Fibroblast of lung (primary cell): Measurements from ENCODE around the gene HNF4A. TPM values are rescaled to one million over a fixed set of nuclear protein-coding genes. Genes with fewer than 3 reads are reported as not detected.

Experiments used
- DNase-seq, 2 donors: peaks; one replicate each; pipeline versions ENCODE4 v3.0.0 to v3.0.0-alpha.2; 2010; ENCODE audit warnings: low read depth in 2 of 2
- H2AFZ ChIP-seq: 2 replicates; pipeline ENCODE4 v1.5.1; 2012; ENCODE audit warnings: low read length, control low read depth, inconsistent platforms
- H3K27ac ChIP-seq: 2 replicates; pipeline ENCODE4 v1.5.1; 2011; ENCODE audit warnings: low read length, control low read depth; ENCODE audit not compliant: insufficient read depth
- H3K27me3 ChIP-seq: 2 replicates; pipeline ENCODE4 v1.5.1; 2011; ENCODE audit warnings: mild to moderate bottlenecking, low read length; ENCODE audit not compliant: control insufficient read depth, insufficient read depth
- H3K36me3 ChIP-seq: 2 replicates; pipeline ENCODE4 v1.5.1; 2011; ENCODE audit warnings: low read length; ENCODE audit not compliant: control insufficient read depth, insufficient read depth
- H3K4me1 ChIP-seq: 2 replicates; pipeline ENCODE4 v1.5.1; 2011; ENCODE audit warnings: low read length; ENCODE audit not compliant: control insufficient read depth, insufficient read depth; ENCODE audit errors: extremely low read depth
- H3K4me2 ChIP-seq: 2 replicates; pipeline ENCODE4 v1.5.1; 2011; ENCODE audit warnings: low read length, control low read depth; ENCODE audit not compliant: insufficient read depth; ENCODE audit errors: extremely low read depth
- H3K4me3 ChIP-seq, 4 experiments: fragments of 200-600 bp in 1 of 4; sonication (generic) in 1 of 4; replicated peaks in 1 of 4; 2 replicates each; pipeline ENCODE4 v1.5.1; 2011 to 2016; ENCODE audit warnings: low read length in 4 of 4, low read depth in 3 of 4, mild to moderate bottlenecking in 3 of 4, control low read depth in 2 of 4, inconsistent platforms in 1 of 4, mixed read lengths in 1 of 4; ENCODE audit not compliant: insufficient read depth in 1 of 4; ENCODE audit errors: control extremely low read depth in 1 of 4
- H3K79me2 ChIP-seq: 2 replicates; pipeline ENCODE4 v1.5.1; 2012; ENCODE audit warnings: mild to moderate bottlenecking, low read length, inconsistent platforms; ENCODE audit not compliant: control insufficient read depth, insufficient read depth
- H3K9ac ChIP-seq: 2 replicates; pipeline ENCODE4 v1.5.1; 2011; ENCODE audit warnings: mild to moderate bottlenecking, low read length, control low read depth; ENCODE audit not compliant: insufficient read depth
- H3K9me3 ChIP-seq: 2 replicates; pipeline ENCODE4 v1.5.1; 2012; ENCODE audit warnings: low read depth, low read length; ENCODE audit not compliant: control insufficient read depth, insufficient read depth
- H4K20me1 ChIP-seq: 2 replicates; pipeline ENCODE4 v1.5.1; 2011; ENCODE audit warnings: low read length; ENCODE audit not compliant: control insufficient read depth, insufficient read depth; ENCODE audit errors: extremely low read depth
- CTCF ChIP-seq, 2 donors: IDR thresholded peaks in 1 of 2; conservative IDR thresholded peaks in 1 of 2; 1 replicate in 1 of 2; 2 replicates in 1 of 2; pipeline ENCODE4 v1.5.1; 2011 to 2012; ENCODE audit warnings: low read length in 2 of 2, control low read depth in 1 of 2, inconsistent platforms in 1 of 2, low read depth in 1 of 2, mild to moderate bottlenecking in 1 of 2
- EZH2 ChIP-seq: IDR thresholded peaks from 2 replicates; pipeline ENCODE4 v1.5.1; 2012; ENCODE audit warnings: low read length, control low read depth, mild to moderate bottlenecking; ENCODE audit errors: missing control alignments
- polyA plus RNA-seq, 2 donors: library from polyadenylated mRNA; depleted of rRNA in 1 of 2; stranded (reverse) in 1 of 2; unstranded in 1 of 2; fragments of >200 nt; gene quantifications; 2 replicates each; pipeline ENCODE4 v1.2.1, GENCODE V29; 2011 to 2012; ENCODE audit warnings: missing spikeins in 1 of 2
- total RNA-seq: library from RNA; depleted of rRNA; stranded (reverse); fragments of >200 nt; gene quantifications from 2 replicates; pipeline ENCODE4 v1.2.1, GENCODE V29; 2014

Gene HNF4A
- total and polyA plus RNA-seq, 2 donors (not counting 1 experiment from before 2014, with no cell fraction given), result not detected

GRCh38 chr20:44456611-44457010 is 101.1 kb downstream of the HNF4A start:
- H3K4me2 ChIP-seq, result no peak overlapping the region
- H4K20me1 ChIP-seq, result no peaks in the 10 kb centered on the region

GRCh38 chr20:44457016-44457415 is 101.5 kb downstream of the HNF4A start:
- no peaks in the 10 kb centered on the region for H3K4me1 ChIP-seq
- H3K9me3 ChIP-seq, result no peaks in the 10 kb centered on the region
- H3K9ac ChIP-seq, result no peak overlapping the region
- H3K27ac ChIP-seq, result no peak overlapping the region
- DNase-seq, result no peak
- no peaks in the 10 kb centered on the region for H4K20me1 ChIP-seq
- no peaks in the 10 kb centered on the region for H3K27me3 ChIP-seq
- H3K4me3 ChIP-seq, result no peak overlapping the region
- no peak for TF ChIP-seq EZH2
- TF ChIP-seq CTCF (conservative IDR thresholded peaks at IDR 0.05 in 1 of 2, IDR thresholded peaks at IDR 0.05 in 1 of 2; ENCODE audit: low read depth in 1 of 2, low read length in 2 of 2), result no peak
- no peak overlapping the region for H2AFZ ChIP-seq
- H3K36me3 ChIP-seq, result no peaks in the 10 kb centered on the region
- H3K4me2 ChIP-seq, result no peak overlapping the region
- H3K79me2 ChIP-seq, result no peaks in the 10 kb centered on the region

More at GRCh38 chr20:44456611-44457010, 101.1 kb downstream of the HNF4A start:
- no peak overlapping the region for H3K27ac ChIP-seq
- H3K4me3 ChIP-seq, result no peak overlapping the region
- H3K79me2 ChIP-seq, result no peaks in the 10 kb centered on the region
- H2AFZ ChIP-seq, result no peak overlapping the region
- H3K36me3 ChIP-seq, result no peaks in the 10 kb centered on the region
- DNase-seq, result no peak
- H3K9ac ChIP-seq, result no peak overlapping the region
- no peaks in the 10 kb centered on the region for H3K27me3 ChIP-seq
- no peak for TF ChIP-seq EZH2
- no peaks in the 10 kb centered on the region for H3K9me3 ChIP-seq
- no peaks in the 10 kb centered on the region for H3K4me1 ChIP-seq

GRCh38 chr20:44459271-44459670 is 103.8 kb downstream of the HNF4A start:
- Histone ChIP-seq H3K4me2 (no peak overlapping the region), H3K4me3 (no peak overlapping the region), H4K20me1 (no peaks in the 10 kb centered on the region), H3K9ac (no peak overlapping the region), H3K27ac (no peak overlapping the region), H3K36me3 (no peaks in the 10 kb centered on the region), H3K79me2 (no peaks in the 10 kb centered on the region), H3K4me1 (no peaks in the 10 kb centered on the region), H3K9me3 (no peaks in the 10 kb centered on the region), H2AFZ (no peak overlapping the region), H3K27me3 (no peaks in the 10 kb centered on the region)
- DNase-seq, result no peak
- TF ChIP-seq CTCF (conservative IDR thresholded peaks at IDR 0.05 in 1 of 2, IDR thresholded peaks at IDR 0.05 in 1 of 2; ENCODE audit: low read depth in 1 of 2, low read length in 2 of 2) (no peak), EZH2 (no peak)
